ENCODE data around the gene CD84. TPM values are rescaled to one million over a fixed set of nuclear protein-coding genes. Genes with fewer than 3 reads are reported as not detected.

CD84 gene
- total RNA-seq, 1 experiment from 2014 or later = not detected

GRCh38 chr1:160624464-160624863, 45.2 kb upstream of the CD84 start:
- POLR2A ChIA-PET (ENCODE audit: unreplicated experiment) = no interaction called here
- CTCF ChIA-PET = no interaction called here
- no peak overlapping the region for H3K4me2 ChIP-seq (ENCODE audit: low read length)
- H3K9me3 ChIP-seq (ENCODE audit: low read length) = no peaks in the 10 kb centered on the region
- H3K4me1 ChIP-seq (ENCODE audit: insufficient read depth, low read length) = no peaks in the 10 kb centered on the region
- no peaks in the 10 kb centered on the region for H3K79me2 ChIP-seq (ENCODE audit: low read length)
- BruUV-seq (replicated peaks) = no TSS peak
- no peaks in the 10 kb centered on the region for H3K36me3 ChIP-seq (ENCODE audit: low read depth, low read length)
- peaks cover 78% of the 10 kb centered on the region for H3K27me3 ChIP-seq (ENCODE audit: low read length)
- H4K20me1 ChIP-seq (ENCODE audit: low read length) = no peaks in the 10 kb centered on the region
- ATAC-seq = no peak
- intact Hi-C loops (cut with micrococcal nuclease) = no loop called here
- no peak overlapping the region for H2AFZ ChIP-seq (ENCODE audit: low read length)
- H3K4me3 ChIP-seq (ENCODE audit: low read length) = no peak overlapping the region
- TF ChIP-seq EZH2phosphoT487 (IDR thresholded peaks at IDR 0.05; ENCODE audit: borderline replicate concordance, low read length) = no peak
- TF ChIP-seq EZH2 (IDR thresholded peaks at IDR 0.05; ENCODE audit: low read length, unreplicated experiment) = no peak
- TF ChIP-seq, protein P1, sequence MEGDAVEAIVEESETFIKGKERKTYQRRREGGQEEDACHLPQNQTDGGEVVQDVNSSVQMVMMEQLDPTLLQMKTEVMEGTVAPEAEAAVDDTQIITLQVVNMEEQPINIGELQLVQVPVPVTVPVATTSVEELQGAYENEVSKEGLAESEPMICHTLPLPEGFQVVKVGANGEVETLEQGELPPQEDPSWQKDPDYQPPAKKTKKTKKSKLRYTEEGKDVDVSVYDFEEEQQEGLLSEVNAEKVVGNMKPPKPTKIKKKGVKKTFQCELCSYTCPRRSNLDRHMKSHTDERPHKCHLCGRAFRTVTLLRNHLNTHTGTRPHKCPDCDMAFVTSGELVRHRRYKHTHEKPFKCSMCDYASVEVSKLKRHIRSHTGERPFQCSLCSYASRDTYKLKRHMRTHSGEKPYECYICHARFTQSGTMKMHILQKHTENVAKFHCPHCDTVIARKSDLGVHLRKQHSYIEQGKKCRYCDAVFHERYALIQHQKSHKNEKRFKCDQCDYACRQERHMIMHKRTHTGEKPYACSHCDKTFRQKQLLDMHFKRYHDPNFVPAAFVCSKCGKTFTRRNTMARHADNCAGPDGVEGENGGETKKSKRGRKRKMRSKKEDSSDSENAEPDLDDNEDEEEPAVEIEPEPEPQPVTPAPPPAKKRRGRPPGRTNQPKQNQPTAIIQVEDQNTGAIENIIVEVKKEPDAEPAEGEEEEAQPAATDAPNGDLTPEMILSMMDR (conservative IDR thresholded peaks at IDR 0.05; ENCODE audit: low read depth, low read length) = no peak
- no peak overlapping the region for H3K27ac ChIP-seq (ENCODE audit: low read length)
- no peaks in the 10 kb centered on the region for H3K9me2 ChIP-seq (replicated peaks; ENCODE audit: low read length)
- no peak for DNase-seq
- no peak overlapping the region for H3K9ac ChIP-seq (ENCODE audit: low read length)
- no peaks in the 10 kb centered on the region for H3F3A ChIP-seq (ENCODE audit: low read length, unreplicated experiment)

- Histone ChIP-seq H3K4me2 (ENCODE audit: low read length) (no peak overlapping the region), H3K79me2 (ENCODE audit: low read length) (no peaks in the 10 kb centered on the region), H3K27me3 (ENCODE audit: low read length) (peaks cover 73% of the 10 kb centered on the region), H3K9me2 (replicated peaks; ENCODE audit: low read length) (no peaks in the 10 kb centered on the region), H3K27ac (ENCODE audit: low read length) (no peak overlapping the region), H4K20me1 (ENCODE audit: low read length) (no peaks in the 10 kb centered on the region), H3K9ac (ENCODE audit: low read length) (no peak overlapping the region), H2AFZ (ENCODE audit: low read length) (no peak overlapping the region), H3K36me3 (ENCODE audit: low read depth, low read length) (no peaks in the 10 kb centered on the region), H3K9me3 (ENCODE audit: low read length) (no peaks in the 10 kb centered on the region), H3F3A (ENCODE audit: low read length, unreplicated experiment) (no peaks in the 10 kb centered on the region), H3K4me1 (ENCODE audit: insufficient read depth, low read length) (no peaks in the 10 kb centered on the region), H3K4me3 (ENCODE audit: low read length) (no peak overlapping the region)
- no peak for TF ChIP-seq EZH2phosphoT487 (IDR thresholded peaks at IDR 0.05; ENCODE audit: borderline replicate concordance, low read length)
- TF ChIP-seq, protein P1 (conservative IDR thresholded peaks at IDR 0.05; ENCODE audit: low read depth, low read length) = no peak
- TF ChIP-seq EZH2 (IDR thresholded peaks at IDR 0.05; ENCODE audit: low read length, unreplicated experiment) = no peak
- DNase-seq = no peak
- intact Hi-C loops (cut with micrococcal nuclease) = no loop called here
- no TSS peak for BruUV-seq (replicated peaks)
- CTCF ChIA-PET = no interaction called here
- POLR2A ChIA-PET (ENCODE audit: unreplicated experiment) = no interaction called here
- ATAC-seq = no peak
Measured at GRCh38 chr1:160623862-160624261, 44.6 kb upstream of the CD84 start.

DNA sequence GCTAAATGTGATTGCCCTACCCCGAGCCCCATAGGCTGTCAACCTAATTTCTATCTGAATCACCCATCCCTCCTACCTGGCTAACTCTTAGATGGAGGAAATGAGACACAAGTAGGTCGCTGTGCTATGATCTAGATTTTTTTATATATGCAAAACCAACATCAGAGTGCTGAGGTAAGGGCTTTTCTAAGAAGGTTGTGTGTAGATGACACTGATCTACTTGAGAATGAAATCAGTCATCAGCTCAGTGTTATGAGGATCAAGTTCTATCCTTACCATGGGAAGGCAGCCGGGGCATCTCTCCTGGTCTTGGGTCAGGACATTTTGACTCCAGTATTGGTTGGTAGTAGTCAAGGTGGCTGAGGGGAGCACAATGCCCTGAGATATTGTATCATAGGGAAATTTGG, 43.9 kb upstream of the CD84 start:
- no peaks in the 10 kb centered on the region for H3K9me3 ChIP-seq (ENCODE audit: low read length)
- ChIA-PET CTCF (no interaction called here), POLR2A (ENCODE audit: unreplicated experiment) (no interaction called here)
- no peak for DNase-seq
- no peaks in the 10 kb centered on the region for H3F3A ChIP-seq (ENCODE audit: low read length, unreplicated experiment)
- H3K36me3 ChIP-seq (ENCODE audit: low read depth, low read length) = no peaks in the 10 kb centered on the region
- no peak overlapping the region for H3K4me3 ChIP-seq (ENCODE audit: low read length)
- intact Hi-C loops (cut with micrococcal nuclease) = no loop called here
- H3K4me2 ChIP-seq (ENCODE audit: low read length) = no peak overlapping the region
- no peak for ATAC-seq
- H3K9me2 ChIP-seq (replicated peaks; ENCODE audit: low read length) = no peaks in the 10 kb centered on the region
- H3K79me2 ChIP-seq (ENCODE audit: low read length) = no peaks in the 10 kb centered on the region
- H4K20me1 ChIP-seq (ENCODE audit: low read length) = no peaks in the 10 kb centered on the region
- TF ChIP-seq EZH2 (IDR thresholded peaks at IDR 0.05; ENCODE audit: low read length, unreplicated experiment) = no peak
- no peak for TF ChIP-seq EZH2phosphoT487 (IDR thresholded peaks at IDR 0.05; ENCODE audit: borderline replicate concordance, low read length)
- TF ChIP-seq, protein P1 (conservative IDR thresholded peaks at IDR 0.05; ENCODE audit: low read depth, low read length) = no peak
- no peak overlapping the region for H3K9ac ChIP-seq (ENCODE audit: low read length)
- peaks cover 68% of the 10 kb centered on the region for H3K27me3 ChIP-seq (ENCODE audit: low read length)
- H3K4me1 ChIP-seq (ENCODE audit: insufficient read depth, low read length) = no peaks in the 10 kb centered on the region
- H3K27ac ChIP-seq (ENCODE audit: low read length) = no peak overlapping the region
- BruUV-seq (replicated peaks) = no TSS peak
- no peak overlapping the region for H2AFZ ChIP-seq (ENCODE audit: low read length)

Measured in PC-3 (cell line).